WERI-Rb-1 (cell line): ENCODE measurements around the gene ADAMTS13.
A peak's percentile ranks its signal among the peaks of the same experiment; 100 is the strongest.

Source experiments
- DNase-seq: peaks from one replicate; pipeline ENCODE4 v3.0.0-alpha.2; 2020
- H3K27ac ChIP-seq: fragments of 250-450 bp; sonication (Bioruptor Pico); 2 replicates; pipeline ENCODE4 v1.5.1; 2020; ENCODE audit warnings: mild to moderate bottlenecking, moderate library complexity
- H3K27me3 ChIP-seq: fragments of 250-450 bp; sonication (Bioruptor Pico); 2 replicates; pipeline ENCODE4 v1.5.1; 2021; ENCODE audit warnings: mild to moderate bottlenecking, low read depth, moderate library complexity; ENCODE audit not compliant: insufficient read depth, severe bottlenecking
- H3K36me3 ChIP-seq: fragments of 250-450 bp; sonication (Bioruptor Pico); 2 replicates; pipeline ENCODE4 v1.5.1; 2020; ENCODE audit warnings: mild to moderate bottlenecking, moderate library complexity
- H3K4me3 ChIP-seq: 2 replicates; pipeline ENCODE4 v1.5.1; 2011; ENCODE audit warnings: low read depth, mild to moderate bottlenecking, control low read depth, low read length
- H3K9me3 ChIP-seq: fragments of 250-450 bp; sonication (Bioruptor Pico); 2 replicates; pipeline ENCODE4 v1.5.1; 2021; ENCODE audit warnings: mild to moderate bottlenecking, moderate library complexity; ENCODE audit not compliant: severe bottlenecking
- TF ChIP-seq, protein P1 (sequence below): IDR thresholded peaks from 2 replicates; pipeline ENCODE4 v1.5.1; 2011; ENCODE audit warnings: low read depth, mild to moderate bottlenecking, control low read depth, inconsistent platforms, low read length

Gene ADAMTS13

DNA sequence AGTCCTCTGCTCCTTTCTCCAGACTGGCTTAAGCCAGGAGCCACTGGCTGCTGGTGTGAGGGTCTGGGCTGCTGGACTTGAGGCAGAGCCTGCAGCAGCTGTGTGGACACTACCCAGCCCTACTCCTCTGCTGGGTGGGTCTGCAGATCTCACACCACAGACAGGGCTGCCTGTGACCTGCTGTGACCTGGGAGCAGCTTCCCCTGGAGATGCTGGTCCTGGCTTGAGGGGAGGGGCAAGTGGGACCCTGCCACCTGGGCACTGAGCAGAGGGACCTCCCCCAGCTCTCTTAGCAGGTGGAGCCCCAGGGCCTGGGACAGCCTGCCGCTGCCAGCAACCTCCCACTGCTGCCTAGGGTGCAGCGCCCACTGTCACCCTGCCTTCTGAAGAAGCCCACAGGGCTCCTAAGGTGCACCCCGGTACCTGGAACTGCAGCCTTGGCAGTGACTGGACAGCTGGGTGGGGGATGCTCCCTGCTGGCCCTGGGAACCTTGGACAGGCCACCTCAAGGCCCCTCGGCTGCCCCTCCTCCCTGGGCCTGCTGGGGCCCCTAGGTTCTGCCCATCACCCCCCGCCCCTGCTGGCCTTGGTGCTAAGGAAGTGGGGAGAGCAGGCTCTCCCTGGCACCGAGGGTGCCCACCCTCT lies 46.7 kb downstream of the ADAMTS13 start:
- Histone ChIP-seq H3K9me3 (no peaks in the 10 kb centered on the region), H3K4me3 (no peak overlapping the region), H3K27ac (no peak overlapping the region), H3K27me3 (no peaks in the 10 kb centered on the region), H3K36me3 (peaks cover 39% of the 10 kb centered on the region)
- DNase-seq: no peak
- TF ChIP-seq, protein P1, sequence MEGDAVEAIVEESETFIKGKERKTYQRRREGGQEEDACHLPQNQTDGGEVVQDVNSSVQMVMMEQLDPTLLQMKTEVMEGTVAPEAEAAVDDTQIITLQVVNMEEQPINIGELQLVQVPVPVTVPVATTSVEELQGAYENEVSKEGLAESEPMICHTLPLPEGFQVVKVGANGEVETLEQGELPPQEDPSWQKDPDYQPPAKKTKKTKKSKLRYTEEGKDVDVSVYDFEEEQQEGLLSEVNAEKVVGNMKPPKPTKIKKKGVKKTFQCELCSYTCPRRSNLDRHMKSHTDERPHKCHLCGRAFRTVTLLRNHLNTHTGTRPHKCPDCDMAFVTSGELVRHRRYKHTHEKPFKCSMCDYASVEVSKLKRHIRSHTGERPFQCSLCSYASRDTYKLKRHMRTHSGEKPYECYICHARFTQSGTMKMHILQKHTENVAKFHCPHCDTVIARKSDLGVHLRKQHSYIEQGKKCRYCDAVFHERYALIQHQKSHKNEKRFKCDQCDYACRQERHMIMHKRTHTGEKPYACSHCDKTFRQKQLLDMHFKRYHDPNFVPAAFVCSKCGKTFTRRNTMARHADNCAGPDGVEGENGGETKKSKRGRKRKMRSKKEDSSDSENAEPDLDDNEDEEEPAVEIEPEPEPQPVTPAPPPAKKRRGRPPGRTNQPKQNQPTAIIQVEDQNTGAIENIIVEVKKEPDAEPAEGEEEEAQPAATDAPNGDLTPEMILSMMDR: no peak

DNA sequence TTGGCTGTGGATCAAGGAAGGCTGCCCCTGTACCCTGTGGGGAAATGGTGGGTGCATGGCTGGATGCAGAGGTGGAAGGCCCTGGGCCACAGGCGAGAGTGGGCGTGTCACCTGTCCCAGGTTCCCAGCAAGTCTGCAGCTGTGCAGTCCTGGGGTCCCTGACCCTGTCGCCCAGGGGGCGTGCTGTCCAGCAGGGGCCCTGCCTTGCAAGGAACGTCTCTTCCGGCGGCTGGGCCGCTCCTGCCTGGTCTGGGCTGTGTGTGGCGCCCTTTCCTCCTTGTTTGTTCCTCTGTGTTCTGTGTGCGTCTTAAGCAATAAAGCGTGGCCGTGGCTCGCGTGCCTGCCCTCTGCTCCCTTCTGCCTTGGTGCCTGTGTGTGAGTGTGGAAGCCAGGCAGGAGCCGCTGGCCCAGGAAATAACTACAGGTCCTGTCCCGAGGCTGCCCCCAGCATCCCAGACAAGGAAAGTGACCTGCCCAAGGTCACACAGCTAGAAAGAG lies 48.3 kb downstream of the ADAMTS13 start:
- TF ChIP-seq, protein P1: 0 out of 2 replicates have a peak, but pooled peaks have one; percentile 14
- no peak overlapping the region for H3K27ac ChIP-seq
- H3K27me3 ChIP-seq: no peaks in the 10 kb centered on the region
- no peak for DNase-seq
- no peak overlapping the region for H3K4me3 ChIP-seq
- H3K9me3 ChIP-seq: no peaks in the 10 kb centered on the region
- H3K36me3 ChIP-seq: peaks cover 33% of the 10 kb centered on the region

DNA sequence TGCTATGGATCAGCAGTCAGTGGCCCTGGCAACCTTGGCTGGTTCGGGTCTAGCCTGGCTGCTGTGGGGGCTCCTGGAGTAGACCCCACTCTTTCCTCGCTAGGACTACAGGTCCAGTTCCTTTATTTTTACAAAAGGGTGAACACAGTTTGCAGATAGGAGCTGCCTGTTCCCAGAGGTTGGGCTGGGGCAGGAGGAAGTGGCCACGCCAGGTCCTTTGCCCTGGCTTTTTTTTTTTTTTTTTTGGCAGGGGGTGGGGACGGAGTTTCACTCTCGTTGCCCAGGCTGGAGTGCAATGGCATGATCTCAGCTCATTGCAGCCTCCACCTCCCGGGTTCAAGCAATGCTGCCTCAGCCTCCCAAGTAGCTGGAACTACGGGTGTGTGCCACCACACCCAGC lies 48.8 kb downstream of the ADAMTS13 start:
- H3K27me3 ChIP-seq: no peaks in the 10 kb centered on the region
- H3K4me3 ChIP-seq: no peak overlapping the region
- no peaks in the 10 kb centered on the region for H3K9me3 ChIP-seq
- H3K36me3 ChIP-seq: peaks cover 29% of the 10 kb centered on the region
- DNase-seq: no peak
- H3K27ac ChIP-seq: no peak overlapping the region
- TF ChIP-seq, protein P1: no peak

DNA sequence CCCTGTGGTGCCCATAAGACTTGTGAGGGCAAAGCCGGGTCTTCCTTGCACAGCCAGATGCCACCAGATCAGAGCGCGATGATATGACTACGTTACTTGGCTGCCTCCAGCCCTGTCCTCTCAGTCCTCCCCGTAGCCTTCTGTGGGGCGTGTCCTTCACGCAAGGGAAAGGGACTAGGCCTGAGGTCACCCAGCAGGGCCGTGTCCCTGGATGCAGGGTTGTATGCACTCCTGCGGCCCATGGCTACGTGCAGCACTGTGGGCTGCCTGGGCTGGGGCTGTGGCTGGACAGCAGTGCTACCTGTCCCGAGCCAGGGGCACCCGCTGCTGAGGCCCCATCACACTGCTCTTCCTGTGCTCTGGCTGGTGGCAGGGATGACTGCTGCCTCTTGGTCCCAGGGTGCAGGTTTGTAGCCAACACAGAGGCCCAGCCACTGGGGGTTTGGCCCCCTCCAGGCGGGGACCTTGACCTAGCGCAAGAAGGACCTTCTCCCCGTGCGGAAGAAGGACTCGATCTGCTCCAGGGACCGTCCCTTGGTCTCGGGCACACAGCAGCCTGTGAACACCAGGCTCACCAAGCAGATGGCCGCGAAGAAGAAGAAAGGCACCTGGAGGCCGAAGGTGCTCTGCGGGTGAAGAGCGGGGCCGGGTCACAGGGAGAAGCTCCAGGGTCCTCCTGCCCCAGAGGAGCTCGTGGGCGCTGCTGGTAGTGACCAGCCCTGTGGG lies 49.5 kb downstream of the ADAMTS13 start:
- Histone ChIP-seq H3K27ac (no peak overlapping the region), H3K9me3 (no peaks in the 10 kb centered on the region), H3K4me3 (no peak overlapping the region), H3K27me3 (no peaks in the 10 kb centered on the region), H3K36me3 (peaks cover 29% of the 10 kb centered on the region)
- no peak for DNase-seq
- TF ChIP-seq, protein P1: no peak

DNA sequence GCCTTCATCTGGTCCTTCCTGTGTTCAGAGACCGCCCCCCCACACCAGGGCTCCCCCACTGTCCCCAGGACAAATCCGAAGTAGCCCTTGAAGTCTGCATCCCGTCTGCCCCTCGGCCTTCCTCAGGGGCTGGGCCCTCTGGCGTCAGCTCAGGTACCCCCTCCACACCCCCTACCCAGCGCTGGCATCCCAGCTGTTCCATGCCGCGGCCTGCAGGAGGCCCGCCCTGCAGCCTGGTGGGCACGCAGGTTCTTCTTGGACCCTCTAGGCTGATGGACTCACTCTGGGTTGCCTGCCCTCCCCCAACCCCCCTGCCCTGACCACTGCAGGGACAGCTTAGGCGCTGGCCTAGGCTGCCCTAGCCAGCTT lies 50.1 kb downstream of the ADAMTS13 start:
- H3K36me3 ChIP-seq: peaks cover 31% of the 10 kb centered on the region

More for the DNA sequence above, 50.1 kb downstream of the ADAMTS13 start:
- Histone ChIP-seq H3K4me3 (no peak overlapping the region), H3K27ac (no peak overlapping the region), H3K9me3 (no peaks in the 10 kb centered on the region), H3K27me3 (no peaks in the 10 kb centered on the region)
- no peak for DNase-seq
- TF ChIP-seq, protein P1: no peak
